Heart right ventricle (tissue), 16 donors: ENCODE results near the gene FOXO3. TPM values are rescaled to one million over a fixed set of nuclear protein-coding genes. Genes with fewer than 3 reads are reported as not detected.
"Not testable (repeated sequence)": the region's sequence is repeated elsewhere in the genome, so short reads cannot be mapped to it uniquely, and the experiment has no call there.

Experiments
- ATAC-seq, 8 donors: fragments of 200-7000 bp; cut with Tn5 transposase; one replicate each; pipeline ENCODE4 v1.9.1; 2020; ENCODE audit warnings: mild to moderate bottlenecking in 8 of 8, moderate library complexity in 8 of 8, moderate number of reproducible peaks in 1 of 8
- DNase-seq, 2 donors: peaks; one replicate each; pipeline ENCODE4 v3.0.0-alpha.2; 2020
- H3K27ac ChIP-seq, 10 donors: fragments of 200-600 bp; sonication (generic) in 2 of 10; one replicate each; pipeline versions ENCODE4 v1.5.0 to v1.8.0; 2020 to 2022; ENCODE audit warnings: mild to moderate bottlenecking in 3 of 10
- H3K27me3 ChIP-seq, 7 donors: fragments of 200-600 bp; one replicate each; pipeline ENCODE4 v1.8.0; 2021 to 2022; ENCODE audit warnings: mild to moderate bottlenecking in 2 of 7
- H3K36me3 ChIP-seq, 9 donors: fragments of 200-600 bp; sonication (generic) in 1 of 9; one replicate each; pipeline versions ENCODE4 v1.5.0 to v1.8.0; 2020 to 2022; ENCODE audit warnings: mild to moderate bottlenecking in 2 of 9
- H3K4me1 ChIP-seq, 9 donors: fragments of 200-600 bp; sonication (generic) in 1 of 9; one replicate each; pipeline versions ENCODE4 v1.5.0 to v1.8.0; 2020 to 2022; ENCODE audit warnings: mild to moderate bottlenecking in 4 of 9
- H3K4me3 ChIP-seq, 10 donors: fragments of 200-600 bp; sonication (generic) in 2 of 10; one replicate each; pipeline versions ENCODE4 v1.5.0 to v1.8.0; 2020 to 2022; ENCODE audit warnings: mild to moderate bottlenecking in 7 of 10, moderate library complexity in 2 of 10
- H3K9me3 ChIP-seq, 11 donors: fragments of 200-600 bp in 10 of 11; sonication (generic) in 2 of 11; one replicate each; pipeline versions ENCODE4 v1.5.0 to v1.8.0; 2013 to 2022; ENCODE audit warnings: mild to moderate bottlenecking in 2 of 11, control low read depth in 1 of 11, moderate library complexity in 1 of 11
- WGBS, 2 donors: extraction: QIAGEN DNeasy Blood & Tissue Kit; methylation state at CpG; one replicate each; pipeline ENCODE4 v1.1.7; 2013; ENCODE audit warnings: inconsistent platforms in 1 of 2; 5-methylcytosine and 5-hydroxymethylcytosine counted together
- intact Hi-C, 10 donors: fragments of 100-400 bp; cut with DNase I; formaldehyde crosslinking; loops; one replicate each; pipeline versions ENCODE4 v1.11.1 to v1.14.2; 2022
- polyA plus RNA-seq, 2 donors: library from polyadenylated mRNA; stranded (reverse); fragments of 200-250 nt; gene quantifications; one replicate each; pipeline ENCODE4 v1.2.3, GENCODE V29; 2013
- total RNA-seq, 10 donors: library from RNA; stranded (reverse); fragmentation: NEBNext Ultra II Directional in 3 of 10; extraction: Animal tissue kit (Norgen Biotek cat#: 25700) in 3 of 10; gene quantifications; one replicate each; pipeline versions ENCODE4 v1.2.1 to v1.2.4, GENCODE V29; 2021 to 2023
- TF ChIP-seq, protein P1 (sequence below), 9 donors: fragments of 200-600 bp; sonication (generic) in 2 of 9; IDR thresholded peaks; one replicate each; pipeline versions ENCODE4 v1.5.0 to v1.8.0; 2021 to 2022; ENCODE audit warnings: antibody characterized with exemption in 9 of 9, mild to moderate bottlenecking in 5 of 9, moderate library complexity in 1 of 9
- donor health status: Arrhythmogenic right ventricular cardiomyopathy.
- donor health status: ischemic (EF 13 %, LVEDD 7.1; RV severe dilation, severe dysfunction).
- donor health status: healthy with polysubstance abuse.
- donor health status: DM: no; HTN: yes; CAD: no.
- donor health status: DM: no; HTN: no; CAD: no.
- donor health status: ischemic (EF 25% LVEDD 6.9; RV normal size, moderate dysfunction).
- donor health status: ischemic (EF 25% LVEDD 5.7; RV mildly dilated, moderate dysfunction).
- donor health status: healthy.
- donor health status: DM: yes; HTN: yes; CAD: no.
- donor health status: Ischemic cardiomyopathy.
- donor health status: ischemic (EF 35%, LVEDD 5.7; RV mildly dilated, moderate dysfunction).
- donor health status: nonischemic (EF 11% LVEDD 7.7; RV severe dilation, severe dysfunction).
- donor health status: DM: yes; HTN: yes; CAD: no.
- donor health status: PGD.
- donor health status: ischemic (EF 29% LVEDD 5.4; RV normal size, mild dysfunction).
- donor health status: nonischemic (EF 23%, LVEDD 6.1; RV moderate dilation, normal function).

The FOXO3 gene
- total and polyA plus RNA-seq, 12 donors: 16.8 to 52.6 (median 37.0) TPM

DNA sequence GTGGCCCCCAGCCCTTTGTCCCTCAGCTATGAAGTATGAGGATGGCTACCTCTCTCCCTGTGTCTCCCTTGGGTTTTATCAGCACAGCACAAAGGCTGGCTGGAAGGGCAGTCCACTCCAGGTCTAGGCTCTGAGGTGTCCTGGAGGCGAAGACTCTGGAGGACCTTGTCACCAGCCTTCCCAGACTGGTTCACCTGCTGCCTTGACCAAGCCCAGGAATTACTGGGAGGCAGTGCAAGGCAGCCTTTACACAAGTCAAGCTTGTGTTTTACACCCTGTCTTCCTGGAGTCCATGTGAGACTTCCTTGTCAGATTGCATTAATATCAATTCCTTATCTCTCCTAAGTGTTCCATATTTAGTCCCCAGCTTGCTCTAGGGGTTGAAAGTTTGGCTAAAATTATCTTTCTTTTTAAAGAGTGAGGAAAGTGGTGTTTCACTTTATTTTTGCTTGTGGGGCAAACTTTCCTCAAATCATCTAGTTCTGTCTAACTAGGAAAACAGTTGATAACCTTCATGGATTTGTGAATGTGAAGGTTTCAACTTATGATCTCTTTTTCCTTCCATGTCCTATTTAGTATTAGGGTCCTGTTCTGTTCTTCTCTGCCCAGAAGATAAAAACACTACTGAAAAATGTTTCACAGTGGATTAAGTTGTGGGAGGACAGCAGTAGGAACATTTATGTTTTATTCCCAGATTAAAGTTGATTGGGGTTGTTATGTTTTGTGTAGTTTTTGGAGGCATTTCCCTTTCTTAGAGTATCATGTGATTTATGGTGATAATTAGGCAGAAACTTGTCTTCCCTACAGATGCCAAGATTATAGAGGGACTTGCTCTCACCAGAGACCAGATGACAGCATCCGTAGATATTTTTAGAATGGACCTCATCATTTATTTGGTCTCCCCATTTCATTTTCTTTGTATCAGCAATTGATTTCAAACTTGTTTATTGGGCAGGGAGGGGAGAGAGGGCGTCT lies 114.8 kb downstream of the FOXO3 start:
- TF ChIP-seq, protein P1, sequence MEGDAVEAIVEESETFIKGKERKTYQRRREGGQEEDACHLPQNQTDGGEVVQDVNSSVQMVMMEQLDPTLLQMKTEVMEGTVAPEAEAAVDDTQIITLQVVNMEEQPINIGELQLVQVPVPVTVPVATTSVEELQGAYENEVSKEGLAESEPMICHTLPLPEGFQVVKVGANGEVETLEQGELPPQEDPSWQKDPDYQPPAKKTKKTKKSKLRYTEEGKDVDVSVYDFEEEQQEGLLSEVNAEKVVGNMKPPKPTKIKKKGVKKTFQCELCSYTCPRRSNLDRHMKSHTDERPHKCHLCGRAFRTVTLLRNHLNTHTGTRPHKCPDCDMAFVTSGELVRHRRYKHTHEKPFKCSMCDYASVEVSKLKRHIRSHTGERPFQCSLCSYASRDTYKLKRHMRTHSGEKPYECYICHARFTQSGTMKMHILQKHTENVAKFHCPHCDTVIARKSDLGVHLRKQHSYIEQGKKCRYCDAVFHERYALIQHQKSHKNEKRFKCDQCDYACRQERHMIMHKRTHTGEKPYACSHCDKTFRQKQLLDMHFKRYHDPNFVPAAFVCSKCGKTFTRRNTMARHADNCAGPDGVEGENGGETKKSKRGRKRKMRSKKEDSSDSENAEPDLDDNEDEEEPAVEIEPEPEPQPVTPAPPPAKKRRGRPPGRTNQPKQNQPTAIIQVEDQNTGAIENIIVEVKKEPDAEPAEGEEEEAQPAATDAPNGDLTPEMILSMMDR (IDR thresholded peaks at IDR 0.05): no peak
- peaks cover 0 to 13% (median 0%) of the 10 kb centered on the region in 9 donors for H3K36me3 ChIP-seq
- intact Hi-C loops: loop anchor here in 1 of 10 donors (10.0 kb wide), 1 partner anchor 111 kb away; the partner anchor contains the start of gene FOXO3
- H3K27ac ChIP-seq: peak overlapping the region in 8 of 10 donors; percentile 0 to 68 (median 38)
- DNase-seq (no peak), ATAC-seq (no peak)
- no peaks in the 10 kb centered on the region for H3K9me3 ChIP-seq
- peaks cover 26 to 82% (median 74%) of the 10 kb centered on the region in 9 donors for H3K4me1 ChIP-seq
- 57 to 60% methylated on average over 3 of the region's 3 CpGs for WGBS, 2 donors
- no peaks in the 10 kb centered on the region for H3K27me3 ChIP-seq
- no peak overlapping the region for H3K4me3 ChIP-seq

DNA sequence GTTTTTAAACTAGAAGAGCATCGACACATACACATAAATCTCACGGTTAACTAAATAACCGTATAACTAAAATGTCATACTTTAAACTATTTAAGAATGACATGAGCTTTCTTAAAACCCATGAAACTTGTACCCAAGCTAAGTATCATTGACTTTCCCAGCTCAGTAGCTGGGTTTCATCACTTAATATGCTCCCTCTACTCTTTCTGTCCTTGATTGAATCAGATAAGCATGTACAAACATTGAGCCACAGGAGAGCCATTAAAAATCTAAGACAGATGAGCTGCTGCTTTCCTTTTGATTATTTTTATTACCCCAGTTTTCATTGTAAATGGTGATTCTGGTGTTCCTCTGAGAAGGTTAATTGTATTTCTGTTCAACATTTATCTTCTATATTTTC lies 115.8 kb downstream of the FOXO3 start:
- intact Hi-C loops: loop anchor here in 1 of 10 donors (10.0 kb wide), 1 partner anchor 112 kb away; the partner anchor contains the start of gene FOXO3
- Histone ChIP-seq H3K27ac (peak overlapping the region in 7 of 10 donors; percentile 2 to 68 (median 47)), H3K4me3 (no peak overlapping the region), H3K36me3 (peaks cover 0 to 15% (median 0%) of the 10 kb centered on the region in 9 donors), H3K9me3 (no peaks in the 10 kb centered on the region), H3K27me3 (no peaks in the 10 kb centered on the region), H3K4me1 (peaks cover 17 to 71% (median 64%) of the 10 kb centered on the region in 9 donors)
- ATAC-seq (no peak), DNase-seq (no peak)
- 84 to 93% methylated on average over 3 of the region's 3 CpGs for WGBS, 2 donors
- TF ChIP-seq, protein P1 (IDR thresholded peaks at IDR 0.05): no peak

DNA sequence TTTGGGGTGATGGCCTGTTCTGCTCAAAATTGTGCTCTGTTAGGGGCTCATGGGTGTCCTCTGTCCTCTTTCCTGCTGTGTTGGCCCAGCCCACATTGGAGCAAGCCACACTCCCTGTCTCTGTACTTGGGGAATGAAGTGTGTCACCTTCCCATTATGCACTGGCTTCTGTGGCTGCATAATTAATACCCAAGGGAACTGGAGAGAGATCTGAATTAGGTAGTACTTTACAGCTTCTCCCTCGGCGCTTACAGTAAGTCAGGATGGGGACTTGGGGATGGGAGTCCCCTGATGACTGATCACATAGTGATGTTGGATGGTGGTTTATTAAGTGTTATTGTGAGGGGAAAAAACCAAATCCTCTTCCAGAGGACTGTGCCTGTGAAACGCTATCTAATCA lies 116.6 kb downstream of the FOXO3 start:
- H3K4me1 ChIP-seq: peaks cover 13 to 68% (median 58%) of the 10 kb centered on the region in 9 donors
- no peak overlapping the region for H3K4me3 ChIP-seq
- peaks cover 0 to 16% (median 0%) of the 10 kb centered on the region in 9 donors for H3K36me3 ChIP-seq
- ATAC-seq (peak in 6 of 8 donors; percentile 8 to 39 (median 31)), DNase-seq (no peak)
- intact Hi-C loops: loop anchor here in 1 of 10 donors (10.0 kb wide), 1 partner anchor 113 kb away; the partner anchor contains the start of gene FOXO3
- no peaks in the 10 kb centered on the region for H3K9me3 ChIP-seq
- TF ChIP-seq, protein P1 (IDR thresholded peaks at IDR 0.05): no peak
- WGBS, 2 donors: 83 to 88% methylated on average over 3 of the region's 3 CpGs
- H3K27ac ChIP-seq: peak overlapping the region in 6 of 10 donors; percentile 2 to 68 (median 46)
- no peaks in the 10 kb centered on the region for H3K27me3 ChIP-seq

DNA sequence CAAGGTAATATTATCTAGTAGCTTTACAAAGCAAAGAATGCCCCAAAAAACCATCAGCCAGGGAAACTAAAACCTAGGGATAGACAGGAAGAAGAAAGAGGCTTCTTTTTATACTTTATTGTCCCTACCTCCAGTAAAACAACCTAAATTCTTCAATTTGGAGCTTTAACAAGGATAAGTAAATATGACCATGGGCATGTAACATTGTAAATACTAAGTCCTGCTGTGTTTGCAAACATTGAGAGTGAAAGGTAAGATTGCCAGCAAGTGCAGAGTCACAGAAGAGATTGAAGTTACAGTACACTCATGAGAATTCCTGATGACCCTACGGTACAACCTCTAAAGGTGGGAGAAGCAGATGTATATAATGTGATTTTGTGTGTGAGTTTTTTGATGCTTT lies 117.2 kb downstream of the FOXO3 start:
- DNase-seq (no peak), ATAC-seq (no peak)
- intact Hi-C loops: loop anchor here in 1 of 10 donors (10.0 kb wide), 1 partner anchor 113 kb away; the partner anchor contains the start of gene FOXO3
- peaks cover 0 to 19% (median 0%) of the 10 kb centered on the region in 9 donors for H3K36me3 ChIP-seq
- H3K9me3 ChIP-seq: no peaks in the 10 kb centered on the region
- 54 to 77% methylated on average over 1 of the region's 1 CpG for WGBS, 2 donors
- H3K27me3 ChIP-seq: no peaks in the 10 kb centered on the region
- peak overlapping the region in 4 of 10 donors; percentile 6 to 68 (median 46) for H3K27ac ChIP-seq
- TF ChIP-seq, protein P1 (IDR thresholded peaks at IDR 0.05): no peak
- peaks cover 13 to 69% (median 55%) of the 10 kb centered on the region in 9 donors for H3K4me1 ChIP-seq
- H3K4me3 ChIP-seq: no peak overlapping the region

DNA sequence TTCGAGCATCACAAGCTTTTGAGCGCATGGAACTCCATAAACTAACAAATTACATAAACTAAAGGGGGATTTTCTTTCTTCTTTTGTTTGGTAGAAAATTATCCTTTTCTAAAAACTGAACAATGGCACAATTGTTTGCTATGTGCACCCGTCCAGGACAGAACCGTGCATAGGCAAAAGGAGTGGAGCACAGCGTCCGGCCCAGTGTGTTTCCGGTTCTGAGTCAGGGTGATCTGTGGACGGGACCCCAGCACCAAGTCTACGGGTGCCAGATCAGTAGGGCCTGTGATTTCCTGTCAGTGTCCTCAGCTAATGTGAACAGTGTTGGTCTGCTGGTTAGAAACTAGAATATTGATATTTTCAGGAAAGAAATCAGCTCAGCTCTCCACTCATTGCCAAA lies 119.6 kb downstream of the FOXO3 start:
- Histone ChIP-seq H3K36me3 (peaks cover 0 to 21% (median 0%) of the 10 kb centered on the region in 9 donors), H3K4me1 (peaks cover 8 to 66% (median 42%) of the 10 kb centered on the region in 9 donors)
- H3K27ac ChIP-seq, H3K9me3 ChIP-seq, H3K27me3 ChIP-seq, H3K4me3 ChIP-seq, intact Hi-C loops, DNase-seq, ATAC-seq: not testable (repeated sequence)
- WGBS, 2 donors: 88 to 89% methylated on average over 9 of the region's 9 CpGs

DNA sequence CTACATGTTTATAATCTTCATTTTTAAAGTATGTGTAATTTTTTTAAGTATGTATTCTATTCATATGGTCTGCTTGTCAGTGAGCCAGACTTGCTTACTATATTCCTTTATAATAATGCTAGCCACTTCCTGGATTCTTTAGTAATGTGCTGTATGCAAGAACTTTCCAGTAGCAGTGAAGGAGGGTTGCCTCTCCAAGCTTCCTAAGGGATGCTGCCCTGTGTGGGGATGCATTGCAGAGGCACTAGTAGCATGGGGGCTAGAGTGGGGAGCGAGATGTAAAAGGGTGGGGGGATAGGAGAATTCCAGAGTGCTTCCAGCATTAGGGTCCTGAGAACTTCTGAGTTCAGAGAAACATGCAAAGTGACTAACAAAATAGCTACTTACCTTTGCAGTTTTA lies 121.0 kb downstream of the FOXO3 start:
- WGBS, 2 donors: 88 to 100% methylated on average over 1 of the region's 1 CpG

More for the DNA sequence above, 121.0 kb downstream of the FOXO3 start:
- H3K36me3 ChIP-seq: peaks cover 0 to 35% (median 7%) of the 10 kb centered on the region in 9 donors
- ATAC-seq, intact Hi-C loops, H3K27ac ChIP-seq, H3K27me3 ChIP-seq, H3K4me3 ChIP-seq, H3K9me3 ChIP-seq, DNase-seq: not testable (repeated sequence)
- peaks cover 5 to 66% (median 35%) of the 10 kb centered on the region in 9 donors for H3K4me1 ChIP-seq
